ENCODE results near the gene AURKAIP1.
A peak's percentile ranks its signal among the peaks of the same experiment; 100 is the strongest.

Gene AURKAIP1

GRCh38 chr1:1361233-1361981 is 13.6 kb downstream of the AURKAIP1 start:
- H3K4me3 ChIP-seq, result no peak overlapping the region
- peak overlapping the region in 1 of 2 donors; percentile 95 for H3K27ac ChIP-seq
- DNase-seq (ENCODE audit: low spot score), result no peak
- no peak for TF ChIP-seq CTCF (IDR thresholded peaks at IDR 0.05)

GRCh38 chr1:1360506-1361169 is 14.4 kb downstream of the AURKAIP1 start:
- no peak for TF ChIP-seq CTCF (IDR thresholded peaks at IDR 0.05)
- peak; percentile 90 for DNase-seq (ENCODE audit: low spot score)
- Histone ChIP-seq H3K4me3 (peak overlapping the region; percentile 25), H3K27ac (peak overlapping the region; percentile 81 to 95)

- no peak for DNase-seq (ENCODE audit: low spot score)
These were observed 15.1 kb downstream of the AURKAIP1 start for GRCh38 chr1:1359664-1360468.

GRCh38 chr1:1359308-1359663 is 15.7 kb downstream of the AURKAIP1 start:
- DNase-seq (ENCODE audit: low spot score), result no peak

More at GRCh38 chr1:1359664-1360468, 15.1 kb downstream of the AURKAIP1 start:
- Histone ChIP-seq H3K4me3 (peak overlapping the region; percentile 25), H3K27ac (peak overlapping the region; percentile 81 to 95)
- no peak for TF ChIP-seq CTCF (IDR thresholded peaks at IDR 0.05)

GRCh38 chr1:1358433-1359271 is 16.4 kb downstream of the AURKAIP1 start, which contains the start of gene MXRA8:
MXRA8 (minus strand) TSS chr1:1358555; CDS start chr1:1358504, 51 bp downstream.
- Histone ChIP-seq H3K27ac (peak within 1 kb of the TSS; percentile 81 to 95), H3K4me3 (peak within 1 kb of the TSS; percentile 78)
- no peak for DNase-seq (ENCODE audit: low spot score)
- TF ChIP-seq CTCF (IDR thresholded peaks at IDR 0.05), result no peak

More at GRCh38 chr1:1359308-1359663, 15.7 kb downstream of the AURKAIP1 start:
- TF ChIP-seq CTCF (IDR thresholded peaks at IDR 0.05), result no peak
- peak overlapping the region; percentile 81 to 95 for H3K27ac ChIP-seq
- H3K4me3 ChIP-seq, result peak overlapping the region; percentile 78

GRCh38 chr1:1357871-1358432 is 17.1 kb downstream of the AURKAIP1 start:
- peak overlapping the region; percentile 81 to 95 for H3K27ac ChIP-seq
- no peak for DNase-seq (ENCODE audit: low spot score)
- H3K4me3 ChIP-seq, result peak overlapping the region; percentile 78
- no peak for TF ChIP-seq CTCF (IDR thresholded peaks at IDR 0.05)

All from coronary artery (tissue), 2 donors.